Measurements from ENCODE around the gene TBATA. TPM values are rescaled to one million over a fixed set of nuclear protein-coding genes. Genes with fewer than 3 reads are reported as not detected.

Gene TBATA
- total and polyA plus RNA-seq, 2 donors from 2014 or later, result 1.9 TPM; not detected in 1

DNA sequence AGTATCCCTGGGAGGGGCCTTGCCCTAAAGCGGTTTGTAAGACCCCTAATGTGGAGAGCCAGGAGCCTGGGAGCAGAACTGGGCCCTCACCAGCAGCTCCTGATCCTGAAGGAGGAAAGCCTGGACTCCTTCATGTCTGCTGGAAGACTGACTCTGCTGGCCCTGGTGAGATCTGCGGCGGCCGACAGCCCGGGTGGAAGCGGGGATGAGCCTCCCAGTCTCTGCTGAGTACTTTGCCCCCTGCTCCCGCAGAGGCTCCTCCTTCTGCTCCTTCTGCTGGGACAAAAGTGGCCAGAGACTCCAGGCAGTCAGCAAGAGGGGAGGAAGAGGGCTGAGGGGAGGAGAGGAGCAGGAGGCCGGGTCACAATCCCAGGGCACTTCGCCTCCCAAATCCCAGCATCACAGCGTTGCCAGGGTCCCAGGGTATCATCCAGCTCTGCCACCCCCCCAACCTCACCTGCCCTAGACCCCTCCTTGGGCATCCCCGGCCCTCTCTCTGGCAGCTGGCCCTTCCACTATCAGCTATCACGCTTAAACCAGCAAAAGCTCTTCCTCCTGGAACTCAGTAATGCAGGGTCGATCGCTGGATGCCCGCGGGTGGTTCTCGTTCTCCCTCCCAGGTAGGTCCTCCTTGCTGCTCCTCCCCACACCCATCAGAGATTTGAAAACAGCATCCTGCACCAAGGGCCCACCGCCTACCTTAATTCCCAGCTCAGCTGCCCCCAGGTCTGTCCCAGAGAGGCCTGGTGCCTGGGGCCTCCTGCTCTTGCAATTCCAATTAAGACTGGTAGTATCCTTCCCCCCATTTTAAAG lies 7.9 kb downstream of the TBATA start:
- Histone ChIP-seq H3K27ac (ENCODE audit: low read depth in 2 of 2, low read length in 2 of 2) (peak overlapping the region in 1 of 2 donors; percentile 36), H3K4me1 (ENCODE audit: control insufficient read depth in 2 of 3, insufficient read depth in 2 of 3, low read depth in 1 of 3, low read length in 3 of 3) (peaks cover 0 to 15% (median 14%) of the 10 kb centered on the region in 3 donors), H3K27me3 (ENCODE audit: control insufficient read depth, insufficient read depth, low read length) (no peaks in the 10 kb centered on the region), H3K36me3 (ENCODE audit: control insufficient read depth in 2 of 3, insufficient read depth in 3 of 3, low read length in 3 of 3) (no peaks in the 10 kb centered on the region), H3K4me3 (ENCODE audit: low read length in 3 of 3) (no peak overlapping the region), H3K9me3 (ENCODE audit: control insufficient read depth in 2 of 3, insufficient read depth in 1 of 3, low read length in 3 of 3) (no peaks in the 10 kb centered on the region), H3K9ac (ENCODE audit: low read length in 3 of 3) (no peak overlapping the region)
- FAIRE-seq, result no peak
- intact Hi-C loops (cut with DNase I), result no loop called here
- TF ChIP-seq, protein P1, sequence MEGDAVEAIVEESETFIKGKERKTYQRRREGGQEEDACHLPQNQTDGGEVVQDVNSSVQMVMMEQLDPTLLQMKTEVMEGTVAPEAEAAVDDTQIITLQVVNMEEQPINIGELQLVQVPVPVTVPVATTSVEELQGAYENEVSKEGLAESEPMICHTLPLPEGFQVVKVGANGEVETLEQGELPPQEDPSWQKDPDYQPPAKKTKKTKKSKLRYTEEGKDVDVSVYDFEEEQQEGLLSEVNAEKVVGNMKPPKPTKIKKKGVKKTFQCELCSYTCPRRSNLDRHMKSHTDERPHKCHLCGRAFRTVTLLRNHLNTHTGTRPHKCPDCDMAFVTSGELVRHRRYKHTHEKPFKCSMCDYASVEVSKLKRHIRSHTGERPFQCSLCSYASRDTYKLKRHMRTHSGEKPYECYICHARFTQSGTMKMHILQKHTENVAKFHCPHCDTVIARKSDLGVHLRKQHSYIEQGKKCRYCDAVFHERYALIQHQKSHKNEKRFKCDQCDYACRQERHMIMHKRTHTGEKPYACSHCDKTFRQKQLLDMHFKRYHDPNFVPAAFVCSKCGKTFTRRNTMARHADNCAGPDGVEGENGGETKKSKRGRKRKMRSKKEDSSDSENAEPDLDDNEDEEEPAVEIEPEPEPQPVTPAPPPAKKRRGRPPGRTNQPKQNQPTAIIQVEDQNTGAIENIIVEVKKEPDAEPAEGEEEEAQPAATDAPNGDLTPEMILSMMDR (IDR thresholded peaks at IDR 0.05; ENCODE audit: borderline replicate concordance, extremely low read depth, insufficient read depth), result no peak
- DNase-seq, result peak in 1 of 5 donors; percentile 58

- H3K4me1 ChIP-seq (ENCODE audit: control insufficient read depth in 2 of 3, insufficient read depth in 2 of 3, low read depth in 1 of 3, low read length in 3 of 3), result peaks cover 0 to 15% (median 14%) of the 10 kb centered on the region in 3 donors
- no peak overlapping the region for H3K9ac ChIP-seq (ENCODE audit: low read length in 3 of 3)
- H3K9me3 ChIP-seq (ENCODE audit: control insufficient read depth in 2 of 3, insufficient read depth in 1 of 3, low read length in 3 of 3), result no peaks in the 10 kb centered on the region
- intact Hi-C loops (cut with DNase I), result no loop called here
- TF ChIP-seq, protein P1 (IDR thresholded peaks at IDR 0.05; ENCODE audit: borderline replicate concordance, extremely low read depth, insufficient read depth), result no peak
- H3K4me3 ChIP-seq (ENCODE audit: low read length in 3 of 3), result no peak overlapping the region
- no peaks in the 10 kb centered on the region for H3K27me3 ChIP-seq (ENCODE audit: control insufficient read depth, insufficient read depth, low read length)
- peak in 1 of 5 donors; percentile 46 for DNase-seq
- peak overlapping the region in 1 of 2 donors; percentile 36 for H3K27ac ChIP-seq (ENCODE audit: low read depth in 2 of 2, low read length in 2 of 2)
- H3K36me3 ChIP-seq (ENCODE audit: control insufficient read depth in 2 of 3, insufficient read depth in 3 of 3, low read length in 3 of 3), result no peaks in the 10 kb centered on the region
- no peak for FAIRE-seq
Measured at GRCh38 chr10:70776455-70777005, 8.6 kb downstream of the TBATA start.

GRCh38 chr10:70775679-70776454 lies 9.3 kb downstream of the TBATA start:
- Histone ChIP-seq H3K4me3 (ENCODE audit: low read length in 3 of 3) (no peak overlapping the region), H3K9ac (ENCODE audit: low read length in 3 of 3) (no peak overlapping the region), H3K27me3 (ENCODE audit: control insufficient read depth, insufficient read depth, low read length) (no peaks in the 10 kb centered on the region), H3K27ac (ENCODE audit: low read depth in 2 of 2, low read length in 2 of 2) (peak overlapping the region in 1 of 2 donors; percentile 49), H3K36me3 (ENCODE audit: control insufficient read depth in 2 of 3, insufficient read depth in 3 of 3, low read length in 3 of 3) (no peaks in the 10 kb centered on the region), H3K9me3 (ENCODE audit: control insufficient read depth in 2 of 3, insufficient read depth in 1 of 3, low read length in 3 of 3) (no peaks in the 10 kb centered on the region), H3K4me1 (ENCODE audit: control insufficient read depth in 2 of 3, insufficient read depth in 2 of 3, low read depth in 1 of 3, low read length in 3 of 3) (peaks cover 0 to 15% (median 14%) of the 10 kb centered on the region in 3 donors)
- peak in 2 of 5 donors; percentile 60 to 68 for DNase-seq
- intact Hi-C loops (cut with DNase I), result no loop called here
- FAIRE-seq, result no peak
- TF ChIP-seq, protein P1 (IDR thresholded peaks at IDR 0.05; ENCODE audit: borderline replicate concordance, extremely low read depth, insufficient read depth), result no peak

All from kidney (tissue), 14 donors.